ENCODE results near the gene SLC12A8. TPM values are rescaled to one million over a fixed set of nuclear protein-coding genes. Genes with fewer than 3 reads are reported as not detected.

The SLC12A8 gene
- total and polyA plus RNA-seq, 2 experiments from 2014 or later: 6.9 to 15.9 TPM

GRCh38 chr3:125045965-125046364 lies 166.6 kb downstream of the SLC12A8 start:
- ATAC-seq: no peak
- H3K4me1 ChIP-seq (ENCODE audit: insufficient read depth): peaks cover 28% of the 10 kb centered on the region
- no peak overlapping the region for H3K4me3 ChIP-seq
- DNase-seq (ENCODE audit: low spot score): no peak
- H3K4me3 Mint-ChIP-seq: no peak overlapping the region
- no peaks in the 10 kb centered on the region for H3K9me3 Mint-ChIP-seq
- no peak overlapping the region for H2AFZ ChIP-seq
- H3K27me3 ChIP-seq (ENCODE audit: insufficient read depth): no peaks in the 10 kb centered on the region
- H3K4me2 ChIP-seq: no peak overlapping the region
- no peaks in the 10 kb centered on the region; the same call in 1 of the 2 replicates for H3K36me3 ChIP-seq (ENCODE audit: insufficient read depth)
- no peak for TF ChIP-seq CTCF (conservative IDR thresholded peaks at IDR 0.05; ENCODE audit: low read depth in 2 of 2)
- TF ChIP-seq POLR2AphosphoS5 (IDR thresholded peaks at IDR 0.05; ENCODE audit: low read depth): no peak
- no peak for TF ChIP-seq ZNF331 (CRISPR knock-in tag; IDR thresholded peaks at IDR 0.05; ENCODE audit: low read depth)
- TF ChIP-seq ZNF114 (CRISPR knock-in tag; IDR thresholded peaks at IDR 0.05): no peak
- TF ChIP-seq STAT1 (IDR thresholded peaks at IDR 0.05; ENCODE audit: unreplicated experiment): no peak
- no peak for TF ChIP-seq ETS1 (IDR thresholded peaks at IDR 0.05)
- no peak for TF ChIP-seq REST (IDR thresholded peaks at IDR 0.05; ENCODE audit: unreplicated experiment)
- TF ChIP-seq, protein P1, sequence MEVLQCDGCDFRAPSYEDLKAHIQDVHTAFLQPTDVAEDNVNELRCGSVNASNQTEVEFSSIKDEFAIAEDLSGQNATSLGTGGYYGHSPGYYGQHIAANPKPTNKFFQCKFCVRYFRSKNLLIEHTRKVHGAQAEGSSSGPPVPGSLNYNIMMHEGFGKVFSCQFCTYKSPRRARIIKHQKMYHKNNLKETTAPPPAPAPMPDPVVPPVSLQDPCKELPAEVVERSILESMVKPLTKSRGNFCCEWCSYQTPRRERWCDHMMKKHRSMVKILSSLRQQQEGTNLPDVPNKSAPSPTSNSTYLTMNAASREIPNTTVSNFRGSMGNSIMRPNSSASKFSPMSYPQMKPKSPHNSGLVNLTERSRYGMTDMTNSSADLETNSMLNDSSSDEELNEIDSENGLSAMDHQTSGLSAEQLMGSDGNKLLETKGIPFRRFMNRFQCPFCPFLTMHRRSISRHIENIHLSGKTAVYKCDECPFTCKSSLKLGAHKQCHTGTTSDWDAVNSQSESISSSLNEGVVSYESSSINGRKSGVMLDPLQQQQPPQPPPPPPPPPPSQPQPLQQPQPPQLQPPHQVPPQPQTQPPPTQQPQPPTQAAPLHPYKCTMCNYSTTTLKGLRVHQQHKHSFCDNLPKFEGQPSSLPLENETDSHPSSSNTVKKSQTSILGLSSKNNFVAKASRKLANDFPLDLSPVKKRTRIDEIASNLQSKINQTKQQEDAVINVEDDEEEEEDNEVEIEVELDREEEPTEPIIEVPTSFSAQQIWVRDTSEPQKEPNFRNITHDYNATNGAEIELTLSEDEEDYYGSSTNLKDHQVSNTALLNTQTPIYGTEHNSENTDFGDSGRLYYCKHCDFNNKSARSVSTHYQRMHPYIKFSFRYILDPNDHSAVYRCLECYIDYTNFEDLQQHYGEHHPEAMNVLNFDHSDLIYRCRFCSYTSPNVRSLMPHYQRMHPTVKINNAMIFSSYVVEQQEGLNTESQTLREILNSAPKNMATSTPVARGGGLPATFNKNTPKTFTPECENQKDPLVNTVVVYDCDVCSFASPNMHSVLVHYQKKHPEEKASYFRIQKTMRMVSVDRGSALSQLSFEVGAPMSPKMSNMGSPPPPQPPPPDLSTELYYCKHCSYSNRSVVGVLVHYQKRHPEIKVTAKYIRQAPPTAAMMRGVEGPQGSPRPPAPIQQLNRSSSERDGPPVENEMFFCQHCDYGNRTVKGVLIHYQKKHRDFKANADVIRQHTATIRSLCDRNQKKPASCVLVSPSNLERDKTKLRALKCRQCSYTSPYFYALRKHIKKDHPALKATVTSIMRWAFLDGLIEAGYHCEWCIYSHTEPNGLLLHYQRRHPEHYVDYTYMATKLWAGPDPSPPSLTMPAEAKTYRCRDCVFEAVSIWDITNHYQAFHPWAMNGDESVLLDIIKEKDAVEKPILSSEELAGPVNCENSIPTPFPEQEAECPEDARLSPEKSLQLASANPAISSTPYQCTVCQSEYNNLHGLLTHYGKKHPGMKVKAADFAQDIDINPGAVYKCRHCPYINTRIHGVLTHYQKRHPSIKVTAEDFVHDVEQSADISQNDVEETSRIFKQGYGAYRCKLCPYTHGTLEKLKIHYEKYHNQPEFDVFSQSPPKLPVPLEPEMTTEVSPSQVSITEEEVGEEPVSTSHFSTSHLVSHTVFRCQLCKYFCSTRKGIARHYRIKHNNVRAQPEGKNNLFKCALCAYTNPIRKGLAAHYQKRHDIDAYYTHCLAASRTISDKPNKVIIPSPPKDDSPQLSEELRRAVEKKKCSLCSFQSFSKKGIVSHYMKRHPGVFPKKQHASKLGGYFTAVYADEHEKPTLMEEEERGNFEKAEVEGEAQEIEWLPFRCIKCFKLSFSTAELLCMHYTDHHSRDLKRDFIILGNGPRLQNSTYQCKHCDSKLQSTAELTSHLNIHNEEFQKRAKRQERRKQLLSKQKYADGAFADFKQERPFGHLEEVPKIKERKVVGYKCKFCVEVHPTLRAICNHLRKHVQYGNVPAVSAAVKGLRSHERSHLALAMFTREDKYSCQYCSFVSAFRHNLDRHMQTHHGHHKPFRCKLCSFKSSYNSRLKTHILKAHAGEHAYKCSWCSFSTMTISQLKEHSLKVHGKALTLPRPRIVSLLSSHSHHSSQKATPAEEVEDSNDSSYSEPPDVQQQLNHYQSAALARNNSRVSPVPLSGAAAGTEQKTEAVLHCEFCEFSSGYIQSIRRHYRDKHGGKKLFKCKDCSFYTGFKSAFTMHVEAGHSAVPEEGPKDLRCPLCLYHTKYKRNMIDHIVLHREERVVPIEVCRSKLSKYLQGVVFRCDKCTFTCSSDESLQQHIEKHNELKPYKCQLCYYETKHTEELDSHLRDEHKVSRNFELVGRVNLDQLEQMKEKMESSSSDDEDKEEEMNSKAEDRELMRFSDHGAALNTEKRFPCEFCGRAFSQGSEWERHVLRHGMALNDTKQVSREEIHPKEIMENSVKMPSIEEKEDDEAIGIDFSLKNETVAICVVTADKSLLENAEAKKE (CRISPR knock-in tag; IDR thresholded peaks at IDR 0.05): no peak
- TF ChIP-seq NANOG (IDR thresholded peaks at IDR 0.05; ENCODE audit: borderline replicate concordance): no peak
- no peak for TF ChIP-seq EZH2 (IDR thresholded peaks at IDR 0.05; ENCODE audit: low read depth, unreplicated experiment)
- TF ChIP-seq CREB1 (CRISPR knock-in tag; IDR thresholded peaks at IDR 0.05; ENCODE audit: low read depth): no peak
- TF ChIP-seq JUNB (IDR thresholded peaks at IDR 0.05; ENCODE audit: unreplicated experiment): no peak
- TF ChIP-seq EZH2phosphoT487 (IDR thresholded peaks at IDR 0.05; ENCODE audit: unreplicated experiment): no peak
- no peaks in the 10 kb centered on the region for H3K27me3 Mint-ChIP-seq (ENCODE audit: insufficient read depth, low read depth, poor library complexity)
- H4K20me1 ChIP-seq (replicated peaks; ENCODE audit: insufficient read depth): peaks cover 4% of the 10 kb centered on the region
- H3K79me2 ChIP-seq (replicated peaks; ENCODE audit: insufficient read depth): peaks cover 24% of the 10 kb centered on the region; the same call in 1 of the 2 replicates
- H3K9me2 ChIP-seq (ENCODE audit: insufficient read depth): no peaks in the 10 kb centered on the region
- no peak overlapping the region for H3K27ac ChIP-seq (ENCODE audit: low read depth)
- H3F3A ChIP-seq (replicated peaks; ENCODE audit: low read depth): no peaks in the 10 kb centered on the region; the same call in 1 of the 2 replicates
- H3K27ac Mint-ChIP-seq: no peak overlapping the region
- peaks cover 17% of the 10 kb centered on the region for H3K4me1 Mint-ChIP-seq
- no peaks in the 10 kb centered on the region; the same call in 2 of the 3 replicates for H3K36me3 Mint-ChIP-seq (ENCODE audit: low read depth)
